ENCODE results near the gene ANO1. TPM values are rescaled to one million over a fixed set of nuclear protein-coding genes. Genes with fewer than 3 reads are reported as not detected.

ANO1 gene
- total and polyA plus RNA-seq, 4 donors = 7.8 to 64.8 (median 32.2) TPM

DNA sequence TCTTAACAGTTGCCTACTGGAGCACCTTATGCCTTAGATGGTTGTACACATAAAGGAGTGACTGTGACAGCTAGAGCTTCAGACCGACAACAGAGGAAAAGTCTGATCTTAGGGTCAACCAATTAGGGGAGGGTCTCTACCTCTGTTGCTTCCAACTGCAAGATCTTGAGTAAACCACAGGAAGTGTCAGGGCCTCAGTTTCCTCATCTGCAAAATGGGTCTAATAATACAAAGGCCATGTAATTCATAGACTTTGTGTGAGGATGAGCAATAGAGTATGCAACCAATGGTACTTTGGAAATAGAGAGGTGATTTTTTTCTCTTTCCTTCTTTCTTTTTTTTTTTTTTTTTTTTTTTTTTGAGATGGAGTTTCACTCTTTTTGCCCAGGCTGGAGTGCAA lies 16.4 kb upstream of the ANO1 start:
- Histone ChIP-seq H3K27me3 (ENCODE audit: control insufficient read depth in 4 of 4, insufficient read depth in 4 of 4, low read length in 3 of 4) (no peaks in the 10 kb centered on the region), H3K27ac (ENCODE audit: low read depth in 1 of 2, low read length in 2 of 2) (no peak overlapping the region), H3K4me1 (ENCODE audit: control insufficient read depth in 4 of 4, insufficient read depth in 4 of 4, low read length in 3 of 4) (peaks cover 0 to 2% (median 0%) of the 10 kb centered on the region in 4 donors), H3K36me3 (ENCODE audit: control insufficient read depth in 4 of 4, insufficient read depth in 3 of 4, low read depth in 1 of 4, low read length in 3 of 4) (no peaks in the 10 kb centered on the region), H3K9me3 (ENCODE audit: control insufficient read depth in 4 of 4, low read length in 3 of 4) (no peaks in the 10 kb centered on the region), H3K9ac (ENCODE audit: low read depth in 1 of 2, low read length in 2 of 2) (no peak overlapping the region), H3K4me3 (ENCODE audit: low read depth in 1 of 3, low read length in 3 of 3) (no peak overlapping the region)
- no peak for TF ChIP-seq FOXA1 (IDR thresholded peaks at IDR 0.05)
- TF ChIP-seq, protein P1, sequence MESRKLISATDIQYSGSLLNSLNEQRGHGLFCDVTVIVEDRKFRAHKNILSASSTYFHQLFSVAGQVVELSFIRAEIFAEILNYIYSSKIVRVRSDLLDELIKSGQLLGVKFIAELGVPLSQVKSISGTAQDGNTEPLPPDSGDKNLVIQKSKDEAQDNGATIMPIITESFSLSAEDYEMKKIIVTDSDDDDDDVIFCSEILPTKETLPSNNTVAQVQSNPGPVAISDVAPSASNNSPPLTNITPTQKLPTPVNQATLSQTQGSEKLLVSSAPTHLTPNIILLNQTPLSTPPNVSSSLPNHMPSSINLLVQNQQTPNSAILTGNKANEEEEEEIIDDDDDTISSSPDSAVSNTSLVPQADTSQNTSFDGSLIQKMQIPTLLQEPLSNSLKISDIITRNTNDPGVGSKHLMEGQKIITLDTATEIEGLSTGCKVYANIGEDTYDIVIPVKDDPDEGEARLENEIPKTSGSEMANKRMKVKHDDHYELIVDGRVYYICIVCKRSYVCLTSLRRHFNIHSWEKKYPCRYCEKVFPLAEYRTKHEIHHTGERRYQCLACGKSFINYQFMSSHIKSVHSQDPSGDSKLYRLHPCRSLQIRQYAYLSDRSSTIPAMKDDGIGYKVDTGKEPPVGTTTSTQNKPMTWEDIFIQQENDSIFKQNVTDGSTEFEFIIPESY (IDR thresholded peaks at IDR 0.05) = no peak
- TF ChIP-seq, protein P2, sequence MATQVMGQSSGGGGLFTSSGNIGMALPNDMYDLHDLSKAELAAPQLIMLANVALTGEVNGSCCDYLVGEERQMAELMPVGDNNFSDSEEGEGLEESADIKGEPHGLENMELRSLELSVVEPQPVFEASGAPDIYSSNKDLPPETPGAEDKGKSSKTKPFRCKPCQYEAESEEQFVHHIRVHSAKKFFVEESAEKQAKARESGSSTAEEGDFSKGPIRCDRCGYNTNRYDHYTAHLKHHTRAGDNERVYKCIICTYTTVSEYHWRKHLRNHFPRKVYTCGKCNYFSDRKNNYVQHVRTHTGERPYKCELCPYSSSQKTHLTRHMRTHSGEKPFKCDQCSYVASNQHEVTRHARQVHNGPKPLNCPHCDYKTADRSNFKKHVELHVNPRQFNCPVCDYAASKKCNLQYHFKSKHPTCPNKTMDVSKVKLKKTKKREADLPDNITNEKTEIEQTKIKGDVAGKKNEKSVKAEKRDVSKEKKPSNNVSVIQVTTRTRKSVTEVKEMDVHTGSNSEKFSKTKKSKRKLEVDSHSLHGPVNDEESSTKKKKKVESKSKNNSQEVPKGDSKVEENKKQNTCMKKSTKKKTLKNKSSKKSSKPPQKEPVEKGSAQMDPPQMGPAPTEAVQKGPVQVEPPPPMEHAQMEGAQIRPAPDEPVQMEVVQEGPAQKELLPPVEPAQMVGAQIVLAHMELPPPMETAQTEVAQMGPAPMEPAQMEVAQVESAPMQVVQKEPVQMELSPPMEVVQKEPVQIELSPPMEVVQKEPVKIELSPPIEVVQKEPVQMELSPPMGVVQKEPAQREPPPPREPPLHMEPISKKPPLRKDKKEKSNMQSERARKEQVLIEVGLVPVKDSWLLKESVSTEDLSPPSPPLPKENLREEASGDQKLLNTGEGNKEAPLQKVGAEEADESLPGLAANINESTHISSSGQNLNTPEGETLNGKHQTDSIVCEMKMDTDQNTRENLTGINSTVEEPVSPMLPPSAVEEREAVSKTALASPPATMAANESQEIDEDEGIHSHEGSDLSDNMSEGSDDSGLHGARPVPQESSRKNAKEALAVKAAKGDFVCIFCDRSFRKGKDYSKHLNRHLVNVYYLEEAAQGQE (IDR thresholded peaks at IDR 0.05) = no peak
- no peak for TF ChIP-seq RXRA (IDR thresholded peaks at IDR 0.05)
- TF ChIP-seq YY1 (IDR thresholded peaks at IDR 0.05) = no peak
- no peak for TF ChIP-seq TAF1 (conservative IDR thresholded peaks at IDR 0.05)
- no peak for TF ChIP-seq GABPA (IDR thresholded peaks at IDR 0.05 in 1 of 2, conservative IDR thresholded peaks at IDR 0.05 in 1 of 2)
- no peak for TF ChIP-seq HNF4A (conservative IDR thresholded peaks at IDR 0.05)
- no peak for TF ChIP-seq RAD21 (IDR thresholded peaks at IDR 0.05)
- no peak for TF ChIP-seq EGR1 (IDR thresholded peaks at IDR 0.05; ENCODE audit: low read depth in 2 of 2)
- no peak for TF ChIP-seq SP1 (IDR thresholded peaks at IDR 0.05)
- no peak for DNase-seq (ENCODE audit: low spot score)
- WGBS = 95% methylated on average over 1 of the region's 1 CpG

DNA sequence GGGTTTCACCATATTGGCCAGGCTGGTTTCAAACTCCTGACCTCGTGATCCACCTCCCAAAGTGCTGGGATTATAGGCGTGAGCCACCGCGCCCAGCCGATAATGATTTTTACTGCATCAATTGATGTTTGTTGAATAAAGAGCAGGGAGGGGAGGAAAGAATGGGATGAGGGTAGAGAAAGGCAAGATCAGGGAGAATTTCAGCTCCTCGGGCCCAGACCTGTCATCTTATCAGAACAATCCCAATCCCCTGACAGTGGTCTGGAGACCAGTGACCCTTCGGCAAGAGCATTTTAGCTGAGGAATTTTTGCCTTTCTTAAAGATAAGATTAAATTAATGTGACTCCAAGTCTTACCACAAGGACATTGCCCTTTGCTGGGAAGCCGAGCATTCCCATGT lies 15.0 kb upstream of the ANO1 start:
- peaks cover 0 to 6% (median 2%) of the 10 kb centered on the region in 4 donors for H3K4me1 ChIP-seq (ENCODE audit: control insufficient read depth in 4 of 4, insufficient read depth in 4 of 4, low read length in 3 of 4)
- no peaks in the 10 kb centered on the region for H3K9me3 ChIP-seq (ENCODE audit: control insufficient read depth in 4 of 4, low read length in 3 of 4)
- TF ChIP-seq, protein P2 (IDR thresholded peaks at IDR 0.05) = no peak
- TF ChIP-seq, protein P3, sequence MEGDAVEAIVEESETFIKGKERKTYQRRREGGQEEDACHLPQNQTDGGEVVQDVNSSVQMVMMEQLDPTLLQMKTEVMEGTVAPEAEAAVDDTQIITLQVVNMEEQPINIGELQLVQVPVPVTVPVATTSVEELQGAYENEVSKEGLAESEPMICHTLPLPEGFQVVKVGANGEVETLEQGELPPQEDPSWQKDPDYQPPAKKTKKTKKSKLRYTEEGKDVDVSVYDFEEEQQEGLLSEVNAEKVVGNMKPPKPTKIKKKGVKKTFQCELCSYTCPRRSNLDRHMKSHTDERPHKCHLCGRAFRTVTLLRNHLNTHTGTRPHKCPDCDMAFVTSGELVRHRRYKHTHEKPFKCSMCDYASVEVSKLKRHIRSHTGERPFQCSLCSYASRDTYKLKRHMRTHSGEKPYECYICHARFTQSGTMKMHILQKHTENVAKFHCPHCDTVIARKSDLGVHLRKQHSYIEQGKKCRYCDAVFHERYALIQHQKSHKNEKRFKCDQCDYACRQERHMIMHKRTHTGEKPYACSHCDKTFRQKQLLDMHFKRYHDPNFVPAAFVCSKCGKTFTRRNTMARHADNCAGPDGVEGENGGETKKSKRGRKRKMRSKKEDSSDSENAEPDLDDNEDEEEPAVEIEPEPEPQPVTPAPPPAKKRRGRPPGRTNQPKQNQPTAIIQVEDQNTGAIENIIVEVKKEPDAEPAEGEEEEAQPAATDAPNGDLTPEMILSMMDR (IDR thresholded peaks at IDR 0.05; ENCODE audit: low read depth, low read length, missing input control) = no peak
- TF ChIP-seq HNF4A (conservative IDR thresholded peaks at IDR 0.05) = no peak
- 91% methylated on average over 8 of the region's 8 CpGs for WGBS
- H3K4me3 ChIP-seq (ENCODE audit: low read depth in 1 of 3, low read length in 3 of 3) = no peak overlapping the region
- DNase-seq (ENCODE audit: low spot score) = no peak
- no peak overlapping the region for H3K27ac ChIP-seq (ENCODE audit: low read depth in 1 of 2, low read length in 2 of 2)
- H3K27me3 ChIP-seq (ENCODE audit: control insufficient read depth in 4 of 4, insufficient read depth in 4 of 4, low read length in 3 of 4) = no peaks in the 10 kb centered on the region
- H3K36me3 ChIP-seq (ENCODE audit: control insufficient read depth in 4 of 4, insufficient read depth in 3 of 4, low read depth in 1 of 4, low read length in 3 of 4) = no peaks in the 10 kb centered on the region
- no peak overlapping the region for H3K9ac ChIP-seq (ENCODE audit: low read depth in 1 of 2, low read length in 2 of 2)

Data from liver (tissue), 9 donors.